GM19043 (cell line): ENCODE results near the gene FGF19.

Source experiments
- ATAC-seq: cut with Tn5 transposase; IDR thresholded peaks from one replicate; pipeline ENCODE4 v1.9.1; 2021; ENCODE audit warnings: low read depth; ENCODE audit not compliant: unreplicated experiment

Gene FGF19

GRCh38 chr11:69674267-69674885, 29.4 kb downstream of the FGF19 start:
- no peak for ATAC-seq

- ATAC-seq: no peak
These were observed 31.9 kb downstream of the FGF19 start for GRCh38 chr11:69671734-69672465.

- no peak for ATAC-seq
These were observed 33.5 kb downstream of the FGF19 start for GRCh38 chr11:69670158-69670845.

- no peak for ATAC-seq
These were observed 34.3 kb downstream of the FGF19 start for GRCh38 chr11:69669486-69669885.

GRCh38 chr11:69667619-69668604, 35.9 kb downstream of the FGF19 start:
- no peak for ATAC-seq

GRCh38 chr11:69666752-69667536, 36.9 kb downstream of the FGF19 start:
- no peak for ATAC-seq

- no peak for ATAC-seq
These were observed 37.6 kb downstream of the FGF19 start for GRCh38 chr11:69666261-69666660.

- ATAC-seq: no peak
These were observed 38.2 kb downstream of the FGF19 start for GRCh38 chr11:69665669-69666068.

GRCh38 chr11:69664901-69665300, 38.9 kb downstream of the FGF19 start:
- ATAC-seq: no peak

- ATAC-seq: no peak
These were observed 39.6 kb downstream of the FGF19 start for GRCh38 chr11:69664103-69664775.

- ATAC-seq: no peak
These were observed 40.5 kb downstream of the FGF19 start for GRCh38 chr11:69663326-69663725.

GRCh38 chr11:69662806-69663205, 41.0 kb downstream of the FGF19 start:
- ATAC-seq: no peak

- no peak for ATAC-seq
These were observed 41.7 kb downstream of the FGF19 start for GRCh38 chr11:69662021-69662698.

- ATAC-seq: no peak
These were observed 42.5 kb downstream of the FGF19 start for GRCh38 chr11:69661413-69661715.

- no peak for ATAC-seq
These were observed 43.8 kb downstream of the FGF19 start for GRCh38 chr11:69660001-69660500.

GRCh38 chr11:69659591-69659990, 44.2 kb downstream of the FGF19 start:
- no peak for ATAC-seq

- no peak for ATAC-seq
These were observed 45.0 kb downstream of the FGF19 start for GRCh38 chr11:69658626-69659450.
